Uterus (tissue), 4 donors: ENCODE results near the gene SAMD4B. TPM values are rescaled to one million over a fixed set of nuclear protein-coding genes. Genes with fewer than 3 reads are reported as not detected.
A peak's percentile ranks its signal among the peaks of the same experiment; 100 is the strongest.

ENCODE experiments used
- DNase-seq, 2 donors: peaks; one replicate each; pipeline ENCODE4 v3.0.0-alpha.2; 2019 to 2020
- H3K27ac ChIP-seq, 2 donors: fragments of 200-600 bp; sonication (generic); 1 replicate in 1 of 2; 2 replicates in 1 of 2; pipeline ENCODE4 v1.5.1; 2016 to 2018
- H3K27me3 ChIP-seq, 2 donors: fragments of 200-600 bp; sonication (generic); one replicate each; pipeline ENCODE4 v1.5.1; 2018 to 2019; ENCODE audit warnings: control low read depth in 1 of 2
- H3K36me3 ChIP-seq, 2 donors: fragments of 200-600 bp; sonication (generic); one replicate each; pipeline ENCODE4 v1.5.1; 2019; ENCODE audit warnings: control low read depth in 1 of 2
- H3K4me1 ChIP-seq, 2 donors: fragments of 200-600 bp; sonication (generic); one replicate each; pipeline ENCODE4 v1.5.1; 2018 to 2019; ENCODE audit warnings: control low read depth in 1 of 2
- H3K4me3 ChIP-seq, 2 donors: fragments of 200-600 bp; sonication (generic); 1 replicate in 1 of 2; 2 replicates in 1 of 2; pipeline ENCODE4 v1.5.1; 2018 to 2019; ENCODE audit warnings: mild to moderate bottlenecking in 1 of 2
- H3K9me3 ChIP-seq, 2 donors: fragments of 200-600 bp; sonication (generic); one replicate each; pipeline ENCODE4 v1.5.1; 2019; ENCODE audit warnings: control low read depth in 1 of 2
- CTCF ChIP-seq, 4 experiments: fragments of 200-600 bp in 2 of 4; fragments of 450-650 bp in 2 of 4; sonication (generic) in 2 of 4; IDR thresholded peaks; one replicate each; pipeline ENCODE4 v1.5.1; 2016 to 2019; ENCODE audit warnings: antibody characterized with exemption in 4 of 4, mild to moderate bottlenecking in 2 of 4, moderate library complexity in 1 of 4
- POLR2A ChIP-seq, 2 donors: fragments of 450-650 bp; IDR thresholded peaks; one replicate each; pipeline ENCODE4 v1.6.1; 2016; ENCODE audit warnings: antibody characterized with exemption in 2 of 2, mild to moderate bottlenecking in 1 of 2, moderate library complexity in 1 of 2
- intact Hi-C: fragments of 100-400 bp; cut with DNase I; formaldehyde crosslinking; loops from one replicate; pipeline ENCODE4 v1.15.1; 2023; ENCODE audit warnings: low total_unique reads
- total RNA-seq, 4 donors: library from RNA; depleted of rRNA in 3 of 4; stranded (reverse); fragments of >200 nt in 3 of 4; gene quantifications; one replicate each; pipeline versions ENCODE4 v1.1.0 to v1.2.4, GENCODE V29; 2014 to 2023
- donor health status: DM: yes; HTN: yes; CAD: no.

The SAMD4B gene
- total RNA-seq, 4 donors from 2014 or later: 11.3 to 128 (median 58.6) TPM

- H3K4me1 ChIP-seq: peaks cover 0 to 18% of the 10 kb centered on the region in 2 donors
These were observed 3.7 kb downstream of the SAMD4B start for GRCh38 chr19:39345956-39346355.

GRCh38 chr19:39347332-39348164 lies 5.3 kb downstream of the SAMD4B start:
- Histone ChIP-seq H3K27ac (no peak overlapping the region), H3K27me3 (no peaks in the 10 kb centered on the region), H3K4me3 (no peak overlapping the region), H3K36me3 (no peaks in the 10 kb centered on the region), H3K9me3 (no peaks in the 10 kb centered on the region), H3K4me1 (peaks cover 0 to 18% of the 10 kb centered on the region in 2 donors)
- no peak for TF ChIP-seq CTCF (IDR thresholded peaks at IDR 0.05)
- TF ChIP-seq POLR2A (IDR thresholded peaks at IDR 0.05): no peak
- no peak for DNase-seq
- intact Hi-C loops: no loop called here

More at GRCh38 chr19:39345956-39346355, 3.7 kb downstream of the SAMD4B start:
- no peak for DNase-seq
- no peaks in the 10 kb centered on the region for H3K36me3 ChIP-seq
- H3K9me3 ChIP-seq: no peaks in the 10 kb centered on the region
- no peaks in the 10 kb centered on the region for H3K27me3 ChIP-seq
- TF ChIP-seq POLR2A (IDR thresholded peaks at IDR 0.05) (no peak), CTCF (IDR thresholded peaks at IDR 0.05) (no peak)
- no peak overlapping the region for H3K4me3 ChIP-seq
- intact Hi-C loops: no loop called here
- no peak overlapping the region for H3K27ac ChIP-seq

- Histone ChIP-seq H3K4me1 (peaks cover 0 to 13% of the 10 kb centered on the region in 2 donors), H3K36me3 (no peaks in the 10 kb centered on the region), H3K4me3 (no peak overlapping the region), H3K9me3 (no peaks in the 10 kb centered on the region), H3K27me3 (no peaks in the 10 kb centered on the region), H3K27ac (no peak overlapping the region)
- intact Hi-C loops: no loop called here
- TF ChIP-seq CTCF (IDR thresholded peaks at IDR 0.05): no peak
- TF ChIP-seq POLR2A (IDR thresholded peaks at IDR 0.05): no peak
- DNase-seq: no peak
These were observed 7.1 kb downstream of the SAMD4B start for GRCh38 chr19:39349326-39349725.

GRCh38 chr19:39350156-39350555 lies 7.9 kb downstream of the SAMD4B start:
- no peak overlapping the region for H3K27ac ChIP-seq
- intact Hi-C loops: no loop called here
- peaks cover 0 to 11% of the 10 kb centered on the region in 2 donors for H3K4me1 ChIP-seq
- H3K36me3 ChIP-seq: no peaks in the 10 kb centered on the region
- no peak for DNase-seq
- no peaks in the 10 kb centered on the region for H3K27me3 ChIP-seq
- H3K4me3 ChIP-seq: no peak overlapping the region
- no peaks in the 10 kb centered on the region for H3K9me3 ChIP-seq
- TF ChIP-seq CTCF (IDR thresholded peaks at IDR 0.05): no peak
- no peak for TF ChIP-seq POLR2A (IDR thresholded peaks at IDR 0.05)

- Histone ChIP-seq H3K27me3 (no peaks in the 10 kb centered on the region), H3K9me3 (no peaks in the 10 kb centered on the region), H3K4me3 (no peak overlapping the region), H3K27ac (peak overlapping the region in 1 of 2 donors; percentile 38), H3K4me1 (no peaks in the 10 kb centered on the region), H3K36me3 (no peaks in the 10 kb centered on the region)
- intact Hi-C loops: no loop called here
- TF ChIP-seq CTCF (IDR thresholded peaks at IDR 0.05) (no peak), POLR2A (IDR thresholded peaks at IDR 0.05) (no peak)
- DNase-seq: no peak
These were observed 9.4 kb downstream of the SAMD4B start for GRCh38 chr19:39351537-39352064.
